ENCODE data around the gene CCDC87.
A peak's percentile ranks its signal among the peaks of the same experiment; 100 is the strongest.
"Not testable (repeated sequence)": the region's sequence is repeated elsewhere in the genome, so short reads cannot be mapped to it uniquely, and the experiment has no call there.

CCDC87 gene

GRCh38 chr11:66550887-66551286, 42.0 kb downstream of the CCDC87 start:
- no peak for DNase-seq

GRCh38 chr11:66549696-66550095, 43.2 kb downstream of the CCDC87 start:
- DNase-seq = no peak

- DNase-seq = no peak
Observed at GRCh38 chr11:66548774-66549630, 43.9 kb downstream of the CCDC87 start.

- peak; percentile 85 to 93 for DNase-seq
Observed at GRCh38 chr11:66548041-66548440, 44.8 kb downstream of the CCDC87 start.

DNA sequence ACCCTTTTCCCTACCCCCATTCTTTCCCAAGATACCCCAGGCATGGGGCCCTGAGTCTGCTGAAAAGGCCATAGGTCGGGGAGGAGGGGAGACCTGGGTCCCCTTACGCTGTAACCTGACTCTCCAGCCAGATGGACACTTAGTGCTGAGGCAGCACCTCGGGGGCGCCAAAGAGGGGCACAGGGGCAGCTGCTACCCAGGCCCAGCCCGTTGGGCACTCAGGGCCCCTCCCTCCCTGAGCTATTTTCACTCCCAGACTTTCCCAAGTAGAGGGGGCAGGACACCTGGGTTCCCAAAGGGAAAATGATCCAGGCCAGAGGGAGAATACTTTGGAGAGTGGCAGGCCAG, 45.2 kb downstream of the CCDC87 start:
- DNase-seq = peak; percentile 79 to 88

GRCh38 chr11:66546966-66547661, 45.7 kb downstream of the CCDC87 start:
- peak; percentile 90 to 95 for DNase-seq

- peak in 1 of 2 experiments; percentile 47 for DNase-seq
Observed at GRCh38 chr11:66546368-66546965, 46.4 kb downstream of the CCDC87 start, which contains the start of gene ACTN3. ACTN3 (plus strand) TSS chr11:66546903; CDS start chr11:66546938, 35 bp downstream.

GRCh38 chr11:66545701-66546367, 47.0 kb downstream of the CCDC87 start, which contains the start of gene ZDHHC24:
ZDHHC24 (minus strand) TSS chr11:66546048; CDS start chr11:66546003, 45 bp downstream.
- DNase-seq = peak; percentile 90 to 96

DNA sequence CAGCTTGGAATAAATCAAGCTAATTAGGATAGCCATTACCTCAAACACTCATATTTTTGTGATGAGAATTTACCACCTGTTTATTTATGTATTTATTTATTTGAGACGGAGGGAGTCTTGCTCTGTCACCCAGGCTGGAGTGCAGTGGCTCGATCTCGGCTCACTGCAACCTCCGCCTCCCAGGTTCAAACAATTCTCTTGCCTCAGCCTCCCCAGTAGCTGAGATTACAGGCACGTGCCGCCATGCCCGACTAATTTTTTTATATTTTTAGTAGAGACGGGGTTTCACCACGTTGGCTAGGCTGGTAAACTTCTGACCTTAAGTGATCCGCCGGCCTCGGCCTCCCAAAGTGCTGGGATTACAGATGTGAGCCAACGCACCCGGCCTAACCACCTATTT, 47.9 kb downstream of the CCDC87 start:
- not testable (repeated sequence) for DNase-seq

- no peak for DNase-seq
Observed at GRCh38 chr11:66543263-66544107, 49.4 kb downstream of the CCDC87 start.

- DNase-seq = no peak
Observed at GRCh38 chr11:66542362-66542761, 50.5 kb downstream of the CCDC87 start.

GRCh38 chr11:66541892-66542291, 51.0 kb downstream of the CCDC87 start:
- no peak for DNase-seq

DNA sequence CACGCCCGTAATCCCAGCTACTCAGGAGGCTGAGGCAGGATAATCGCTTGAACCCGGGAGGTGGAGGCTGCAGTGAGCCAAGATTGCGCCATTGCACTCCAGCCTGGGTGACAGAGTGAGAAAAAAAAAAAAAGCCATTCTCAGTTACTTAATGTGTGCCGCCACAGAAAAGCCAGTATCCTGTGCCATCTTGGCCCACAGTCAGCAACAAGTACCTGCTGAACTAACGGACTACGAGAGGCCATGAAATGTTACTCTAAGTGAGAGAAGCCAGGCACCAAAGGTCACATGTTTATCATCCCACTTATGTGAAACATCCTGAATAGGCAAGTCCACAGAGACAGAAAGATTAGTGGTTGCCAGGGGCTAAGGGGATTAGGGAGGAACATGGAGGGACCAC, 52.3 kb downstream of the CCDC87 start:
- DNase-seq = not testable (repeated sequence)

All from NCI-H524 (cell line).